ENCODE data around the gene PMM1. TPM values are rescaled to one million over a fixed set of nuclear protein-coding genes. Genes with fewer than 3 reads are reported as not detected.

Gene PMM1
- total RNA-seq, 4 donors from 2014 or later = 21.0 to 76.5 (median 34.6) TPM

GRCh38 chr22:41535244-41535643 is 54.4 kb downstream of the PMM1 start:
- intact Hi-C loops (cut with DNase I; ENCODE audit: low total_unique reads) = no loop called here
- Histone ChIP-seq H3K27me3 (no peaks in the 10 kb centered on the region), H3K27ac (no peak overlapping the region), H3K4me3 (no peak overlapping the region), H3K9me3 (no peaks in the 10 kb centered on the region), H3K4me1 (no peaks in the 10 kb centered on the region), H3K36me3 (no peaks in the 10 kb centered on the region)
- no peak for DNase-seq
- TF ChIP-seq CTCF (IDR thresholded peaks at IDR 0.05) = no peak
- no peak for TF ChIP-seq POLR2A (IDR thresholded peaks at IDR 0.05)

- Histone ChIP-seq H3K36me3 (no peaks in the 10 kb centered on the region), H3K4me1 (no peaks in the 10 kb centered on the region), H3K9me3 (no peaks in the 10 kb centered on the region), H3K4me3 (no peak overlapping the region), H3K27ac (no peak overlapping the region), H3K27me3 (no peaks in the 10 kb centered on the region)
- TF ChIP-seq POLR2A (IDR thresholded peaks at IDR 0.05) (no peak), CTCF (IDR thresholded peaks at IDR 0.05) (no peak)
- intact Hi-C loops (cut with DNase I; ENCODE audit: low total_unique reads) = loop anchor here (5.0 kb wide), 1 partner anchor 132 kb away; no protein-coding TSS in a partner anchor
- no peak for DNase-seq
Observed at GRCh38 chr22:41534219-41534618, 55.4 kb downstream of the PMM1 start.

- TF ChIP-seq POLR2A (IDR thresholded peaks at IDR 0.05) (no peak), CTCF (IDR thresholded peaks at IDR 0.05) (peak; percentile 49 to 75 (median 70))
- Histone ChIP-seq H3K27me3 (no peaks in the 10 kb centered on the region), H3K9me3 (no peaks in the 10 kb centered on the region), H3K4me1 (no peaks in the 10 kb centered on the region), H3K27ac (peak overlapping the region; percentile 54 to 63), H3K36me3 (no peaks in the 10 kb centered on the region), H3K4me3 (no peak overlapping the region)
- intact Hi-C loops (cut with DNase I; ENCODE audit: low total_unique reads) = loop anchor here (5.0 kb wide), 1 partner anchor 131 kb away; no protein-coding TSS in a partner anchor
- DNase-seq = peak; percentile 75 to 78
Observed at GRCh38 chr22:41532908-41533825, 56.5 kb downstream of the PMM1 start.

GRCh38 chr22:41531715-41532477 is 57.7 kb downstream of the PMM1 start:
- no peaks in the 10 kb centered on the region for H3K27me3 ChIP-seq
- H3K4me3 ChIP-seq = no peak overlapping the region
- no peaks in the 10 kb centered on the region for H3K36me3 ChIP-seq
- no peaks in the 10 kb centered on the region for H3K9me3 ChIP-seq
- TF ChIP-seq POLR2A (IDR thresholded peaks at IDR 0.05) (no peak), CTCF (IDR thresholded peaks at IDR 0.05) (no peak)
- no peak for DNase-seq
- intact Hi-C loops (cut with DNase I; ENCODE audit: low total_unique reads) = loop anchor here (5.0 kb wide), 1 partner anchor 130 kb away; no protein-coding TSS in a partner anchor
- no peak overlapping the region for H3K27ac ChIP-seq
- no peaks in the 10 kb centered on the region for H3K4me1 ChIP-seq

Measured in uterus (tissue), 4 donors.